ENCODE results near the gene MYO9A.
"Not testable (repeated sequence)": the region's sequence is repeated elsewhere in the genome, so short reads cannot be mapped to it uniquely, and the experiment has no call there.

MYO9A gene

GRCh38 chr15:72086920-72087648 is 30.9 kb downstream of the MYO9A start:
- no peak for DNase-seq (ENCODE audit: low read depth in 3 of 3)

- DNase-seq (ENCODE audit: low read depth in 3 of 3), result no peak
These were observed 31.8 kb downstream of the MYO9A start for GRCh38 chr15:72086010-72086697.

GRCh38 chr15:72082176-72082575 is 35.8 kb downstream of the MYO9A start:
- no peak for DNase-seq (ENCODE audit: low read depth in 3 of 3)

GRCh38 chr15:72078887-72079286 is 39.1 kb downstream of the MYO9A start:
- no peak for DNase-seq (ENCODE audit: low read depth in 3 of 3)

DNA sequence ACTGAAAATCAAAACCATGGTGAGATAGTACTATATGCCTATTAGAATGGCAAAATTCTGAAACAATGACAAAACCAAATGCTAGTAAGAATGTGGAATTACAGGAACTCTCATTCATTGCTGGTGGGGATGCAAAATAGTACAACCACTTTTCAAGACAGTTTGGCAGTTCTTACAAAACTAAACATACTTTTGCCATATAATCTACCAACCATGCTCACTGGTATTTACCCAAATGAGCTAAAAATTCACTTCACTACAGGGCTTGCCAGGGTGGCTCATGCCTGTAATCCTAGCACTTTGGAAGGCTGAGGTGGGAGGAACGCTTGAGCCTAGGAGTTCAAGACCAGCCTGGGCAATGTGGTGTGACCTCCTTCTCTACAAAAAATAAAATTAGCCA is 40.0 kb downstream of the MYO9A start:
- DNase-seq (ENCODE audit: low read depth in 3 of 3), result no peak

GRCh38 chr15:72074335-72075060 is 43.5 kb downstream of the MYO9A start:
- DNase-seq (ENCODE audit: low read depth in 3 of 3), result no peak

- not testable (repeated sequence) for DNase-seq (ENCODE audit: low read depth in 3 of 3)
These were observed 46.5 kb downstream of the MYO9A start for GRCh38 chr15:72071448-72071825.

DNA sequence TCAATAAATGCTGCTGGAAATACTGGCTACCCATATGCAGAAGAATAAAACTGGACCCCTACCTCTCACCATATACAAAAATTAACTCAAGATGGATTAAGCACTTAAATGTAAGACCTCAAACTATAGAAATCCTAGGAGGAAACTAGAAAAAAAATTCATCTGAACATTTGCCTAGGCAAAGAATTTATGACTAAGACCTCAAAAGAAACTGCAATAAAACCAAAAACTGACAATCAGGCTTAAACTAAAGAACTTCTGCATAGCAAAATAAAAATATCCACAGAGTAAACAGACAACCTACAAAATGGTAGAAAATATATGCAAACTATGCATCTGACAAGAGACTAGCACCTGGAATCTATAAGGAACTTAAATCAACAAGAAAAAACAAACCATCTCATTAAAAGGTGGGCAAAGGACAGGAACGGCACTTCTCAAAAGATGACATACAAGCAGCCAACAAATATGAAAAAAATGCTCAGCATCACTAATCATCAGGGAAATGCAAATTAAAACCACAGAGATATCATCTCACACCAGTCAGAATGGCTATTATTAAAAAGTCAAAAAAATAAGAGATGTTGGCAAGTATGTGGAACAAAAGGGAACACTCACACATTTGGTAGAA is 47.0 kb downstream of the MYO9A start:
- no peak for DNase-seq (ENCODE audit: low read depth in 3 of 3)

DNA sequence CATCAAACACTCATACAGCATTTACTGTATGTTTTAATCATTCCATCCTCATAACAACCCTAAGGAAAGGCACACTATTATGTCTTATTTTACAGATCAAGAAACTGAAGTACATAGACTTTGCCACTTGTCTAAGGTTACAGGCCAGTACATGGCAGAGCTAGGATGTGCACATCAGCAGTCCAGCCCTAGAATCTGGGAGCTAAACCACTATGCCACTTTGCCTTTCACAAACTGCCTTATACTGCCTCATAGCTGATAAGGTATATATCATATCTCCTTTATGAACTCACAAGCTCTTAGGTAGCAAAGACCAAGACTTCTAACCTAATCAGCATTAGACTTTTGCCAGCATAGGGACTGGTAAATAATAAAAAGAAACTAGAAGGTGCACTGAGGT is 49.1 kb downstream of the MYO9A start:
- no peak for DNase-seq (ENCODE audit: low read depth in 3 of 3)

- DNase-seq (ENCODE audit: low read depth in 3 of 3), result no peak
These were observed 52.1 kb downstream of the MYO9A start for GRCh38 chr15:72065801-72066200.

DNA sequence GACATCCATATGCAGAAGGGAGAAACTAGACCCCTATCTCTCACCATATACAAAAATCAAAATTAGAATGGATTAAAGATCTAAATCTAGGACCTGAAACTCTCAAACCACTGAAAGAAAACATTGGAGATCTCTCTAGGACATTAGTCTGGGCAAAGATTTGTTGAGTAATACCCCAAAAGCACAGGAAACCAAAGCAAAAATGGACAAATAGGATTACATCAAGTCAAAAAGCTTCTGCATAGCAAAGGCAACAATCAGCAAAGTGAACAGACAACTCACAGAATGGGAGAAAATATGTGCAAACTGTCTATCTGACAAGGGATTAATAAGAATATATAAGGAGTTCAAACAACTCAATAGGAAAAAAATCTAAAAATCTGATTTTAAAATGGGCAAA is 54.8 kb downstream of the MYO9A start:
- no peak for DNase-seq (ENCODE audit: low read depth in 3 of 3)

- DNase-seq (ENCODE audit: low read depth in 3 of 3), result no peak
These were observed 55.6 kb downstream of the MYO9A start for GRCh38 chr15:72062319-72062718.

- DNase-seq (ENCODE audit: low read depth in 3 of 3), result no peak
These were observed 57.2 kb downstream of the MYO9A start for GRCh38 chr15:72060687-72061250.

DNA sequence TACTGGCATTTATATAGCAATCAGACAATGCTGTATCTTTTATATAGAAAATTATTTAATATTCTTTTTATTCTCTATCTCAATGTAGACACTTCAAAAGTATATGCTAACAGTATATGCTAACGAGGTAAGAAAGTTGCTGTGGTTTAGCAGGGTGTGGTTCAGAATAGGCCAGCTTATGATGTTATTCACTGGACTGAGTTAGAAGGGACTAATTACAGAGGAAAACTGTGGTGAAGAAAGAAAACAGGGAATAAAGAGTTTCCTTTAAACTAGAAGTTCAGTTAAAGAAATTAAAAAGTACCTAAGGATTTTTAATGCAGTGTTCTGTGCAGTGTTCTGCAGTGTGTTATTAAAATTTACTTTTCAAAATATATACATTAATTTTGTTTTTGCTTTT is 59.4 kb downstream of the MYO9A start:
- no peak for DNase-seq (ENCODE audit: low read depth in 3 of 3)

DNA sequence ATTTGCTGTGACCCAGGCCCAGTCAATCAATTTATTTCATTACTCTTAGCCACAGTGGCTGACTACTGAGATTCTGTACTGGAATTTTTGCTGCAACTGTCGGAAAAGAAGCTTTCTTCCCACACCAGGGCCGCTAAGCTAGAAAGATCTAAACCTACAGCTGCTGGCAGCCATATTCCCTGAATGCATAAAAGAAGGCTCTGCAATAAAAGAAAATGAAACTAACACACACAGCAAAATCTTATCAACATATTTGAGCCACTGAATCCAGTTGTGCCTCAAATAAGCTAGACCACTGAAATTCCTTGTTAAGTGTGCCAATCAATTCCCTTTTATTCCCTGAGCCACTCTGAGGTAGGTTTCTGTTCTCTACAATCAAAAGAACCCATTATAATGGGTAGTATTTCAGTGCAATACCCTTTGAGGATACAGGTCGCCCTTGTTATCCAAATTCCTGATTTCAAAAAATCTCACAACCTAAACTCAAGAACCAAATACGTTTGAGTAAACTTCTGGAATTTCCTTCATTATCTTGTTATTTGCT is 60.3 kb downstream of the MYO9A start:
- DNase-seq (ENCODE audit: low read depth in 3 of 3), result no peak

- DNase-seq (ENCODE audit: low read depth in 3 of 3), result not testable (repeated sequence)
These were observed 61.7 kb downstream of the MYO9A start for GRCh38 chr15:72056217-72056616.

DNA sequence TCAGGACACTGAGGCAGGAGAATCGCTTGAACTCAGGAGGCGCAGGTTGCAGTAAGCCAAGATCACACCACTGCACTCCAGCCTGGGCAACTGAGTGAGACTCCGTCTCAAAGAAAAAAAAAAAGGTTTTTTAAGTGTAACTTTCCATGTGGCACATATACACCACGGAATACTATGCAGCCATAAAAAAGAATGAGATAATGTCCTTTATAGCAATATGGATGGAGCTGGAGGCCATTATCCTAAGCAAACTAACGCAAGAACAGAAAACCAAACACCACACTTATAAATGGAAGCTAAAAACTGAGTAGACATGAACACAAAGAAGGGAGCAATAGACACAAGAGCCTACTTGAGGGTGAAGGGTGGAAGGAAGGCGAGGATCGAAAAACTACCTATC is 64.7 kb downstream of the MYO9A start:
- not testable (repeated sequence) for DNase-seq (ENCODE audit: low read depth in 3 of 3)

DNA sequence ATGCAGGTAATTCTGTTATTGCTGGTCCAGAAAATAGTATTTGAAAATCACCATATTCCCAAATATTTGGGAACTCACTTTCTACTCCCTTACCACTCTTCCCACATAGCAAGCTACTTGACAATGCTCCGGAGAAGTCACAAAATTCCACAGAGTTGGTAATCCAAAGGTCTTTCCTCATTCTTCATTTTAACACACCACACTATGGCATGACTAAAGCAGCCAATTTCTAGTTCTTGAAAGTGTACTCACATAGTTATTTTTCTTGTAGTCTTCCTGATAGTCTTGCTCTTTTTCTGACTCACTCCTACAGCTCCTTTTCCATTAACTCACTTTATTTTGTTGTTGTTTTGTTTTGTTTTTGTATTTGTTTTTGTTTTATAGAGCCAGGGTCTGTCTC is 67.2 kb downstream of the MYO9A start:
- no peak for DNase-seq (ENCODE audit: low read depth in 3 of 3)

DNA sequence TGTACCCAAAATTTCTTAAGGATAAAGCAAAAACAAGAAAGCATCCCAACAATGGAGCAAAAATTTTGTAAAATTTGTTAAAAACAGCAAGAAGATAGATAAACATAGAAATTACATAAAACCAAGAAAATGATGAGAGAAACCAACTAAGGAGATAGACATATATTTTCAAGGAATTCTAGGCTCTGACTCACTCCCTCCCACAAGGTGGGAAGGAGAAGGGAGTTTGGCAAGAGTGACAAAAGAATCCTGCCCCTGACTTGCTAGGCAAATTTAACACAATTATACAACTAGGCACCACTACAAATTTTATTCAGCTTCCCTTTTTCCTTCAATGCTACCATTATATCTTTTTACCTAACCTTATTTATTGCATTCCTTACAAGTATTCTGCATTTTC is 70.9 kb downstream of the MYO9A start:
- no peak for DNase-seq (ENCODE audit: low read depth in 3 of 3)

GRCh38 chr15:72044956-72045355 is 73.0 kb downstream of the MYO9A start:
- DNase-seq (ENCODE audit: low read depth in 3 of 3), result no peak

DNA sequence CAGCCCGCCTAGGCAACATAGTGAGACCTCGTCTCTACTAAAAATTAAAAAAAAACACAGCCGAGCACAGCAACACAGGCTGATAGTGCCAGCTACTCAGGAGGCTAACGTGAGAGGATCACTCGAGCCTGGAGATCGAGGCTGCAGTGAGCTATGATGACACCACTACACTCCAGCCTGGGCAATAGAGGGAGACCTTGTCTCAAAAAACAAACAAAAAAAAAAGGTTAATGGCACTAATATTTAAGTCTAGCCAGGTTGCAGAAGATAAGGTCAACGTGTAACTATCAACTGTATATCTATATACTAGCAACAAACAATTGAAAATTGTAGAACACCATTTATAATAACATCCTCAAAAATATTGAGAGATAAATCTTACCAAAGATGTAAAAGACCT is 75.1 kb downstream of the MYO9A start:
- no peak for DNase-seq (ENCODE audit: low read depth in 3 of 3)

DNA sequence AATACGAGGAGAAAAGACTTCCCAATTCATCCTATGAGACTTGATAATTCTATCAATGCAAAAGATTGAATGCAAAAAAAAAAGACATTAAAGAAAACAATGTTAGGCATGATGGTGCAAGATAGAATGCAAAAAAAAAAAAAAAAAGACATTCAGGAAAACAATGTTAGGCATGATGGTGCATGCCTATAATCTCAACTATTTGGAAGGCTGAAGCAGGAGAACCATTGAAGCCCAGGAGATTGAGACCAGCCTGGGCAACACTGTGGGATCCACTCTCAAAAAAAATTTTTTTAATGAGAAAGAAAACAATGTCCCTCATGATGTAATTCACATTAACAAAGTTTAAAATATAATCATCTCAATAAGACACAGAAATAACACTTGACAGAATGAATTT is 75.9 kb downstream of the MYO9A start:
- DNase-seq (ENCODE audit: low read depth in 3 of 3), result no peak

All from stimulated activated CD4-positive, alpha-beta T cell treated with anti-CD3 and anti-CD28 coated beads, TNF-alpha, amount 100 ng/mL, for 48 hours (primary cell).